ENCODE results near the gene IMPDH2. TPM values are rescaled to one million over a fixed set of nuclear protein-coding genes. Genes with fewer than 3 reads are reported as not detected.
"Not testable (repeated sequence)": the region's sequence is repeated elsewhere in the genome, so short reads cannot be mapped to it uniquely, and the experiment has no call there.

Gene IMPDH2
- total RNA-seq, 2 donors from 2014 or later, result 32.1 to 68.7 TPM

DNA sequence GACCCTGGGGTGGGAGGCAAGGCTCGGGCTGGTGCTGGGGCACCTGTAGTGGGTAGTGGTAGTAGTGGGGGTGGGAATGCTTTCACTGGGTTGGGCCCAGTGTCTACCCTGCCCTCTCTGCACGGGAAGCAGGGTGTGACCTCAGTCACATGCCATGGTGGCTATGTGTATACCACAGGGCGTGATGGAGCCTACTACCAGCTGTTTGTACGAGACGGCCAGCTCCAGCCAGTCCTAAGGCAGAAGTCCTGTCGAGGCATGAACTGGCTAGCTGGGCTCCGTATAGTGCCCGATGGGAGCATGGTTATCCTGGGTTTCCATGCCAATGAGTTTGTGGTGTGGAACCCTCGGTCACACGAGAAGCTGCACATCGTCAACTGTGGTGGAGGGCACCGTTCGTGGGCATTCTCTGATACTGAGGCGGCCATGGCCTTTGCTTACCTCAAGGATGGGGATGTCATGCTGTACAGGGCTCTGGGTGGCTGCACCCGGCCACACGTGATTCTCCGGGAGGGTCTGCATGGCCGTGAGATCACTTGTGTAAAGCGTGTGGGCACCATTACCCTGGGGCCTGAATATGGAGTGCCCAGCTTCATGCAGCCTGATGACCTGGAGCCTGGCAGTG is 16.0 kb downstream of the IMPDH2 start:
- Histone ChIP-seq H3K27me3 (no peaks in the 10 kb centered on the region), H3K36me3 (peaks cover 35% of the 10 kb centered on the region), H3K4me3 (no peak overlapping the region), H3K9me3 (no peaks in the 10 kb centered on the region), H3K4me1 (peaks cover 0 to 32% of the 10 kb centered on the region in 2 donors), H3K27ac (peak overlapping the region; percentile 42 to 55)
- no peak for DNase-seq (ENCODE audit: low spot score)
- TF ChIP-seq, protein P1, sequence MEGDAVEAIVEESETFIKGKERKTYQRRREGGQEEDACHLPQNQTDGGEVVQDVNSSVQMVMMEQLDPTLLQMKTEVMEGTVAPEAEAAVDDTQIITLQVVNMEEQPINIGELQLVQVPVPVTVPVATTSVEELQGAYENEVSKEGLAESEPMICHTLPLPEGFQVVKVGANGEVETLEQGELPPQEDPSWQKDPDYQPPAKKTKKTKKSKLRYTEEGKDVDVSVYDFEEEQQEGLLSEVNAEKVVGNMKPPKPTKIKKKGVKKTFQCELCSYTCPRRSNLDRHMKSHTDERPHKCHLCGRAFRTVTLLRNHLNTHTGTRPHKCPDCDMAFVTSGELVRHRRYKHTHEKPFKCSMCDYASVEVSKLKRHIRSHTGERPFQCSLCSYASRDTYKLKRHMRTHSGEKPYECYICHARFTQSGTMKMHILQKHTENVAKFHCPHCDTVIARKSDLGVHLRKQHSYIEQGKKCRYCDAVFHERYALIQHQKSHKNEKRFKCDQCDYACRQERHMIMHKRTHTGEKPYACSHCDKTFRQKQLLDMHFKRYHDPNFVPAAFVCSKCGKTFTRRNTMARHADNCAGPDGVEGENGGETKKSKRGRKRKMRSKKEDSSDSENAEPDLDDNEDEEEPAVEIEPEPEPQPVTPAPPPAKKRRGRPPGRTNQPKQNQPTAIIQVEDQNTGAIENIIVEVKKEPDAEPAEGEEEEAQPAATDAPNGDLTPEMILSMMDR (IDR thresholded peaks at IDR 0.05), result no peak

DNA sequence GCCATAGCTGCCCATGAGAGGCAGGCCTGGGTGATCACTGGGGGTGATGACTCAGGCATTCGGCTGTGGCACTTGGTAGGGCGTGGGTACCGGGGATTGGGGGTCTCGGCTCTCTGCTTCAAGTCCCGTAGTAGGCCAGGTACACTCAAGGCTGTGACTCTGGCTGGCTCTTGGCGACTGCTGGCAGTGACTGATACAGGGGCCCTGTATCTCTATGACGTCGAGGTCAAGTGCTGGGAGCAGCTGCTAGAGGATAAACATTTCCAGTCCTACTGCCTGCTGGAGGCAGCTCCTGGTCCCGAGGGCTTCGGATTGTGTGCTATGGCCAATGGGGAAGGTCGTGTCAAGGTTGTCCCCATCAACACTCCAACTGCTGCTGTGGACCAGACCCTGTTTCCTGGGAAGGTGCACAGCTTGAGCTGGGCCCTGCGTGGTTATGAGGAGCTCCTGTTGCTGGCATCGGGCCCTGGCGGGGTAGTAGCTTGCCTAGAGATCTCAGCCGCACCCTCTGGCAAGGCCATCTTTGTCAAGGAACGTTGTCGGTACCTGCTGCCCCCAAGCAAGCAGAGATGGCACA is 16.7 kb downstream of the IMPDH2 start:
- Histone ChIP-seq H3K4me1 (peaks cover 0 to 30% of the 10 kb centered on the region in 2 donors), H3K27me3 (no peaks in the 10 kb centered on the region), H3K4me3 (no peak overlapping the region), H3K9me3 (no peaks in the 10 kb centered on the region), H3K27ac (peak overlapping the region; percentile 42 to 55), H3K36me3 (peaks cover 35% of the 10 kb centered on the region)
- DNase-seq (ENCODE audit: low spot score), result no peak
- TF ChIP-seq, protein P1 (IDR thresholded peaks at IDR 0.05), result no peak

DNA sequence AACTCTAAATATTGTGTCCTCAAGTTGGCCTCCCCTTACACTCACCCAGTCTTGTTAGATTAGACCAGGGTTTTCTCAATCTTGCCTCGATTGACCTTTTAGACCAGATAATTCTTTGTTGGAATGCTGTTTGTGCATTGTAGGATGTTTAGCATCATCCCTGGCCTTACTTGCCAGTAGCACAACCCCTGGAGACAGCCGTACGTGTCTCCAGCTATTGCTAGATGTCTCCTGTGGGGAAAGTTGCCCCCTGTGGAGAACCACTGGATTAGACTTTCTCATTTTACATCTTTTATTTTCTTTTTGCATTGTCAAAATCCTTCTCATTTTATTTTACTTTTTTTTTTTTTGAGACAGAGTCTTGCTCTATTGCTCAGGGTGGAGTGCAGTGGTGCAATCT is 19.8 kb downstream of the IMPDH2 start:
- H3K27ac ChIP-seq, result no peak overlapping the region
- no peak for DNase-seq (ENCODE audit: low spot score)
- H3K9me3 ChIP-seq, result no peaks in the 10 kb centered on the region
- peaks cover 0 to 34% of the 10 kb centered on the region in 2 donors for H3K4me1 ChIP-seq
- TF ChIP-seq, protein P1 (IDR thresholded peaks at IDR 0.05), result no peak
- peaks cover 13% of the 10 kb centered on the region for H3K36me3 ChIP-seq
- no peaks in the 10 kb centered on the region for H3K27me3 ChIP-seq
- H3K4me3 ChIP-seq, result no peak overlapping the region

DNA sequence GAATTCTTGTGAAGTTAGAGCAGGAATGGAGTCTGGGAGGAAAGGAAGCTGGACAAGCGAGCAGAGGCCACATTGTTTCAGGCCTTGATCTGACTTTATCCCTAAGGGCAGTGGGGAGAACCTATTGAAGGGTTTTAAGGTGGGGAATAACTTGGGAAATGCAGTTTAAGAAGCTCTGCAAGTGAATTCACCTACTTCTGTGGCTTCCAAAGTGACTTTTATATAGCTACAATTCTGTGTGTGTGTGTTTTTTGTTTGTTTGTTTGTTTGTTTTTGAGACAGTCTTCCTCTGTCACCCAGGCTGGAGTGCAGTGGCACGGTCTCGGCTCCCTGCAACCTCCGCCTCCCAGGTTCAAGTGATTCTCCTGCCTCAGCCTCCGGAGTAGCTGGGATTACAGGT is 20.6 kb downstream of the IMPDH2 start:
- peak overlapping the region in 1 of 2 donors; percentile 98 for H3K27ac ChIP-seq
- not testable (repeated sequence) for H3K27me3 ChIP-seq; DNase-seq (ENCODE audit: low spot score); H3K9me3 ChIP-seq; H3K4me3 ChIP-seq
- H3K4me1 ChIP-seq, result peaks cover 0 to 34% of the 10 kb centered on the region in 2 donors
- H3K36me3 ChIP-seq, result peaks cover 11% of the 10 kb centered on the region

DNA sequence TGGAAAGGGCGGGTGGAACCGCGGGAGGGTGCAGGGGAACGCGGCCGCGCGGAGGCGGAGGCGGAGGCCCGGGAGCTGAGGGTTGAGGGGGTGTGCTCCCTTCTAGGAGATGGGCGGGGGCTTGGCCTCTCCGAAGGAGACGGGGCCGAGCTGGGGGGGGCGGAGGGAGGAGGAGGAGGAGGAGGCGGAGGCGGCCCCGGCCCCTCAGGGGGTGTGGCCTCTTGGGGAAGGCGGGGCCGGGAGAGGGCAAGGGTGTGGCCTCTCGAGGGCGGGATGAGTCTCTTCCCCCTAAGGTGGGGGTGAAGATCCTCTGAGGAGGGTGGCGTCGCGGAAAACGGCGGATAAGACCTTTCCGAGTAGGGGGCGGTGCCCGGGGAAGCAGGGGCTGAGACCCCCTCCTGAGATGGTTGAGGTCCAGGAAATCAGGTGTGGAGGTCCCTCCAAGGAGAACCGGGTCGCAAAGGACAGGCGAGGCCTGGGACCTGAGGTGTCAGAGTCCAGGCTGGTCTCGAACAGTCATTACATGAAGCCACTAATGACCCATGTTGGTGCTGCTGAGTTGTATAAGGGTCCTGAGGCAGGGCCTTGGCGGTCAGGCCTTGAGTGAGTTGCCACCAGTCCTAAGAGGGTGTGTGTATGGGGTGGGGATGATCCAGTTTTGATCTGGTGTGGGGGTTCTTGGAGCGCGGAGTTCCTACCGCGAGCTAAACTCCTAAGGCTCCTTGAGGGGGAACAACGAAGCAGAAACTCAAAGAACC is 21.2 kb downstream of the IMPDH2 start:
- Histone ChIP-seq H3K4me3 (peak overlapping the region; percentile 75 to 82), H3K9me3 (no peaks in the 10 kb centered on the region), H3K36me3 (peaks cover 11% of the 10 kb centered on the region), H3K4me1 (peaks cover 0 to 30% of the 10 kb centered on the region in 2 donors), H3K27me3 (no peaks in the 10 kb centered on the region), H3K27ac (peak overlapping the region; percentile 97 to 98)
- peak; percentile 85 for DNase-seq (ENCODE audit: low spot score)
- TF ChIP-seq, protein P1 (IDR thresholded peaks at IDR 0.05), result no peak
